Endothelial cell of umbilical vein (primary cell): Measurements from ENCODE around the gene PKHD1. TPM values are rescaled to one million over a fixed set of nuclear protein-coding genes. Genes with fewer than 3 reads are reported as not detected.

ENCODE experiments used
- BruUV-seq: library from RNA; stranded (reverse); fragments of 400-500 nt; replicated peaks from 2 replicates; lab custom pipeline; 2021; lab: Mats Ljungman, UMichigan
- CTCF ChIA-PET: fragments of 300-600, 350-600 bp; sonication (Branson Sonifier 250); formaldehyde crosslinking; loops from one replicate; lab custom pipeline; 2021; ENCODE audit warnings: antibody characterized with exemption, inconsistent platforms; lab: Charles Lee
- POLR2A ChIA-PET: fragments of 300-600, 350-600 bp; sonication (Branson Sonifier 250); formaldehyde crosslinking; loops from one replicate; lab custom pipeline; 2021; ENCODE audit warnings: antibody characterized with exemption, inconsistent platforms; lab: Charles Lee
- DNase-seq: peaks from one replicate; pipeline ENCODE4 v3.0.0-alpha.2; 2011; ENCODE audit warnings: low read depth, low spot score
- FAIRE-seq: peaks from 2 replicates; lab custom pipeline; 2011; peaks lifted over from hg19 to GRCh38; lab: Jason Lieb, UNC
- H2AFZ ChIP-seq: 2 replicates; pipeline ENCODE4 v1.6.0; 2012; ENCODE audit warnings: low read depth, low read length, control low read depth, inconsistent platforms
- H3K27ac ChIP-seq: 2 replicates; pipeline ENCODE4 v1.5.1; 2011; ENCODE audit warnings: low read depth, mild to moderate bottlenecking, control low read depth, low read length, moderate library complexity; ENCODE audit not compliant: insufficient read depth
- H3K27me3 ChIP-seq, 2 experiments: 2 replicates each; pipeline versions ENCODE4 v1.6.0 to v1.6.1; 2011; ENCODE audit warnings: low read length in 2 of 2, mixed read lengths in 1 of 2; ENCODE audit not compliant: control insufficient read depth in 2 of 2, insufficient read depth in 2 of 2
- H3K36me3 ChIP-seq, 2 experiments: 2 replicates in 1 of 2; 3 replicates in 1 of 2; pipeline ENCODE4 v1.5.1; 2011; ENCODE audit warnings: low read length in 2 of 2, mild to moderate bottlenecking in 1 of 2, moderate library complexity in 1 of 2; ENCODE audit not compliant: control insufficient read depth in 2 of 2, insufficient read depth in 2 of 2; ENCODE audit errors: extremely low read depth in 1 of 2
- H3K4me1 ChIP-seq: 3 replicates; pipeline ENCODE4 v1.5.1; 2011; ENCODE audit warnings: mild to moderate bottlenecking, low read length; ENCODE audit not compliant: control insufficient read depth, insufficient read depth; ENCODE audit errors: extremely low read depth
- H3K4me2 ChIP-seq: 2 replicates; pipeline ENCODE4 v1.6.1; 2011; ENCODE audit warnings: low read length, control low read depth, mixed read lengths; ENCODE audit not compliant: insufficient read depth
- H3K4me3 ChIP-seq, 3 experiments: fragments of 200-600 bp in 1 of 3; sonication (generic), shearing (Covaris generic) in 1 of 3; replicated peaks in 1 of 3; 2 replicates each; pipeline ENCODE4 v1.5.1; 2011 to 2016; ENCODE audit warnings: control low read depth in 3 of 3, low read length in 3 of 3, mild to moderate bottlenecking in 2 of 3, inconsistent platforms in 1 of 3, low read depth in 1 of 3, moderate library complexity in 1 of 3; ENCODE audit not compliant: insufficient read depth in 1 of 3
- H3K79me2 ChIP-seq: 2 replicates; pipeline ENCODE4 v1.6.0; 2012; ENCODE audit warnings: low read length, inconsistent platforms; ENCODE audit not compliant: control insufficient read depth, insufficient read depth
- H3K9ac ChIP-seq: replicated peaks from 2 replicates; pipeline ENCODE3; 2011; ENCODE audit warnings: low read length, control low read depth; ENCODE audit not compliant: insufficient read depth; ENCODE audit errors: extremely low read depth
- H3K9me1 ChIP-seq: replicated peaks from 3 replicates; pipeline ENCODE4 v1.6.0; 2011; ENCODE audit warnings: mild to moderate bottlenecking, low read length; ENCODE audit not compliant: control insufficient read depth, insufficient read depth; ENCODE audit errors: extremely low read depth
- H3K9me3 ChIP-seq: replicated peaks from 2 replicates; pipeline ENCODE4 v1.5.1; 2012; ENCODE audit warnings: low read length, inconsistent platforms; ENCODE audit not compliant: control insufficient read depth, insufficient read depth
- H4K20me1 ChIP-seq: replicated peaks from 2 replicates; pipeline ENCODE3; 2011; ENCODE audit warnings: mild to moderate bottlenecking, low read length; ENCODE audit not compliant: control insufficient read depth, insufficient read depth; ENCODE audit errors: extremely low read depth
- EZH2 ChIP-seq: IDR thresholded peaks from 2 replicates; pipeline ENCODE4 v1.6.1; 2012; ENCODE audit warnings: borderline replicate concordance, low read depth, mild to moderate bottlenecking, moderate library complexity, low read length, inconsistent platforms; ENCODE audit not compliant: severe bottlenecking
- FOS ChIP-seq: IDR thresholded peaks from 2 replicates; pipeline ENCODE4 v1.6.1; 2011; ENCODE audit warnings: mild to moderate bottlenecking, low read length, moderate library complexity, borderline replicate concordance; ENCODE audit not compliant: insufficient read depth
- GATA2 ChIP-seq: IDR thresholded peaks from 2 replicates; pipeline ENCODE4 v1.7.0; 2011; ENCODE audit warnings: low read depth, mild to moderate bottlenecking, moderate library complexity, mixed read lengths, low read length; ENCODE audit not compliant: insufficient read length, insufficient read depth
- JUN ChIP-seq: IDR thresholded peaks from 2 replicates; pipeline ENCODE4 v1.6.1; 2011; ENCODE audit warnings: borderline replicate concordance, low read depth; ENCODE audit not compliant: insufficient read length, insufficient read depth
- MYC ChIP-seq: IDR thresholded peaks from one replicate; pipeline ENCODE4 v1.6.1; 2011; ENCODE audit warnings: mild to moderate bottlenecking, low read depth, low read length
- POLR2A ChIP-seq: IDR thresholded peaks from 2 replicates; pipeline ENCODE4 v1.6.1; 2012; ENCODE audit warnings: low read depth, mild to moderate bottlenecking, control low read depth, low read length
- POLR2AphosphoS5 ChIP-seq: IDR thresholded peaks from 2 replicates; pipeline ENCODE4 v1.6.1; 2012; ENCODE audit warnings: low read depth, mild to moderate bottlenecking, control low read depth, low read length, moderate library complexity; ENCODE audit not compliant: insufficient read depth
- dilution Hi-C: fragments of 300-500 bp; cut with MboI; formaldehyde crosslinking; loops from one replicate; pipeline ENCODE4 v1.15.0; 2019; ENCODE audit warnings: low sequenced_read_pairs; ENCODE audit not compliant: extremely low pct_ligation_motif_present
- intact Hi-C: fragments of 100-400 bp; cut with micrococcal nuclease; formaldehyde crosslinking; loops from one replicate; pipeline ENCODE4 v1.10.0; 2022
- polyA plus RNA-seq, 4 experiments: library from polyadenylated mRNA; depleted of rRNA in 3 of 4; stranded (reverse) in 3 of 4; unstranded in 1 of 4; fragments of >200 nt; gene quantifications; 2 replicates each; pipeline versions ENCODE4 v1.2.1 to v1.2.3, GENCODE V29; 2011 to 2012; ENCODE audit warnings: missing spikeins in 1 of 4
- total RNA-seq: library from RNA; stranded (reverse); gene quantifications from 2 replicates; pipeline ENCODE4 v1.2.3, GENCODE V29; 2021
- TF ChIP-seq, protein P1 (sequence below), 2 donors: IDR thresholded peaks; 1 replicate in 1 of 2; 2 replicates in 1 of 2; pipeline ENCODE4 v1.5.1; 2011; ENCODE audit warnings: low read length in 2 of 2, mild to moderate bottlenecking in 2 of 2, moderate library complexity in 2 of 2, control low read depth in 1 of 2, inconsistent platforms in 1 of 2, low read depth in 1 of 2; ENCODE audit not compliant: insufficient read depth in 1 of 2; ENCODE audit errors: extremely low read depth in 1 of 2
- TF ChIP-seq, protein P2 (sequence below): IDR thresholded peaks from 2 replicates; pipeline ENCODE4 v1.6.1; 2011; ENCODE audit not compliant: insufficient read depth, insufficient read length

The PKHD1 gene
- total and polyA plus RNA-seq, 2 donors (not counting 3 experiments of a cell fraction or from before 2014, with no cell fraction given), result not detected

DNA sequence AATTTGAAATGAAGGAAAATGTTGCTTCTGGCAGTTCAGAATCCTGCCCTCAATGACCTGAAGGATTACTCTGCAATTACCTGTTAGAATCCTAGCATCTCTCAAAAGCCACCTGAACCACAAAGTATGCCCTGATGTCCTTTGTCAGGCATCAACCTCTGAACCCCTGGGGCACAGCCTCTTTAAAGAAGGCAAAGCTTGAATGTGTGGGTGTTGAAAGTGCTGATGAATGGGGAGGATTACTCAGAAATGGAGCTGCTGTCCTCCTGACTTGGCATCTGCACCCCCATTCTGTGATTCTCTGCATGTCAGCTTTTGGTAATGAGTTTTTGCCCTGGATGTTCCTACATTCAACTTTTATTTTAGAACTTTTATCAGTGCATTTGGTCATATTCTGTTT lies 179.2 kb downstream of the PKHD1 start:
- H2AFZ ChIP-seq, result no peak overlapping the region
- ChIA-PET CTCF (no interaction called here), POLR2A (no interaction called here)
- no peaks in the 10 kb centered on the region for H3K4me1 ChIP-seq
- FAIRE-seq, result no peak
- no peak overlapping the region for H3K4me3 ChIP-seq
- no TSS peak for BruUV-seq
- no peaks in the 10 kb centered on the region for H3K9me3 ChIP-seq
- H4K20me1 ChIP-seq, result no peaks in the 10 kb centered on the region
- H3K4me2 ChIP-seq, result no peak overlapping the region
- intact Hi-C loops, result no loop called here
- H3K27ac ChIP-seq, result no peak overlapping the region
- no peaks in the 10 kb centered on the region for H3K27me3 ChIP-seq
- H3K79me2 ChIP-seq, result no peaks in the 10 kb centered on the region
- no peaks in the 10 kb centered on the region for H3K36me3 ChIP-seq
- H3K9ac ChIP-seq, result no peak overlapping the region
- TF ChIP-seq, protein P1, sequence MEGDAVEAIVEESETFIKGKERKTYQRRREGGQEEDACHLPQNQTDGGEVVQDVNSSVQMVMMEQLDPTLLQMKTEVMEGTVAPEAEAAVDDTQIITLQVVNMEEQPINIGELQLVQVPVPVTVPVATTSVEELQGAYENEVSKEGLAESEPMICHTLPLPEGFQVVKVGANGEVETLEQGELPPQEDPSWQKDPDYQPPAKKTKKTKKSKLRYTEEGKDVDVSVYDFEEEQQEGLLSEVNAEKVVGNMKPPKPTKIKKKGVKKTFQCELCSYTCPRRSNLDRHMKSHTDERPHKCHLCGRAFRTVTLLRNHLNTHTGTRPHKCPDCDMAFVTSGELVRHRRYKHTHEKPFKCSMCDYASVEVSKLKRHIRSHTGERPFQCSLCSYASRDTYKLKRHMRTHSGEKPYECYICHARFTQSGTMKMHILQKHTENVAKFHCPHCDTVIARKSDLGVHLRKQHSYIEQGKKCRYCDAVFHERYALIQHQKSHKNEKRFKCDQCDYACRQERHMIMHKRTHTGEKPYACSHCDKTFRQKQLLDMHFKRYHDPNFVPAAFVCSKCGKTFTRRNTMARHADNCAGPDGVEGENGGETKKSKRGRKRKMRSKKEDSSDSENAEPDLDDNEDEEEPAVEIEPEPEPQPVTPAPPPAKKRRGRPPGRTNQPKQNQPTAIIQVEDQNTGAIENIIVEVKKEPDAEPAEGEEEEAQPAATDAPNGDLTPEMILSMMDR (IDR thresholded peaks at IDR 0.05; ENCODE audit: extremely low read depth in 1 of 2, insufficient read depth in 1 of 2, low read depth in 1 of 2, low read length in 2 of 2), result no peak
- TF ChIP-seq POLR2A (no peak), JUN (no peak), EZH2 (no peak), FOS (no peak), MYC (no peak), GATA2 (no peak), POLR2AphosphoS5 (no peak)
- TF ChIP-seq, protein P2, sequence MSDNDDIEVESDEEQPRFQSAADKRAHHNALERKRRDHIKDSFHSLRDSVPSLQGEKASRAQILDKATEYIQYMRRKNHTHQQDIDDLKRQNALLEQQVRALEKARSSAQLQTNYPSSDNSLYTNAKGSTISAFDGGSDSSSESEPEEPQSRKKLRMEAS, result no peak
- no peak for DNase-seq
- no peaks in the 10 kb centered on the region for H3K9me1 ChIP-seq
- dilution Hi-C loops, result no loop called here
